ENCODE data around the gene JAZF1. TPM values are rescaled to one million over a fixed set of nuclear protein-coding genes. Genes with fewer than 3 reads are reported as not detected.

The JAZF1 gene
- total and polyA plus RNA-seq, 11 donors: 10.3 to 46.2 (median 26.8) TPM

GRCh38 chr7:28075674-28076358, 104.8 kb downstream of the JAZF1 start:
- no peak for ATAC-seq
- intact Hi-C loops (cut with DNase I): loop anchor here in 2 of 10 donors (5.0 to 10.0 kb wide), 2 partner anchors 879 to 881 kb away; no protein-coding TSS in a partner anchor
- 42 to 62% (median 50%) methylated on average over 3 of the region's 3 CpGs for WGBS, 4 donors

GRCh38 chr7:28072876-28073514, 107.6 kb downstream of the JAZF1 start:
- H3K36me3 ChIP-seq: no peaks in the 10 kb centered on the region
- peaks cover 0 to 53% (median 22%) of the 10 kb centered on the region in 12 donors for H3K4me1 ChIP-seq
- intact Hi-C loops (cut with DNase I): loop anchor here in 1 of 10 donors (10.0 kb wide), 1 partner anchor 878 kb away; no protein-coding TSS in a partner anchor
- ATAC-seq (no peak), DNase-seq (no peak)
- no peaks in the 10 kb centered on the region for H3K9me3 ChIP-seq
- no peak overlapping the region for H3K4me3 ChIP-seq
- no peak overlapping the region for H3K27ac ChIP-seq
- no peaks in the 10 kb centered on the region for H3K27me3 ChIP-seq
- TF ChIP-seq POLR2A (IDR thresholded peaks at IDR 0.05) (no peak), CTCF (IDR thresholded peaks at IDR 0.05) (no peak)
- WGBS, 4 donors: 86 to 92% (median 90%) methylated on average over 8 of the region's 8 CpGs

More at GRCh38 chr7:28075674-28076358, 104.8 kb downstream of the JAZF1 start:
- Histone ChIP-seq H3K9me3 (no peaks in the 10 kb centered on the region), H3K4me1 (peaks cover 0 to 43% (median 23%) of the 10 kb centered on the region in 12 donors), H3K4me3 (no peak overlapping the region), H3K27ac (no peak overlapping the region), H3K36me3 (no peaks in the 10 kb centered on the region), H3K27me3 (no peaks in the 10 kb centered on the region)
- TF ChIP-seq POLR2A (IDR thresholded peaks at IDR 0.05): no peak
- TF ChIP-seq CTCF (IDR thresholded peaks at IDR 0.05): no peak
- no peak for DNase-seq

- intact Hi-C loops (cut with DNase I): loop anchor here in 1 of 10 donors (10.0 kb wide), 1 partner anchor 877 kb away; no protein-coding TSS in a partner anchor
- H3K4me3 ChIP-seq: no peak overlapping the region
- WGBS, 4 donors: 93 to 96% (median 95%) methylated on average over 6 of the region's 6 CpGs
Measured at GRCh38 chr7:28071570-28071969, 109.0 kb downstream of the JAZF1 start.

More at GRCh38 chr7:28071570-28071969, 109.0 kb downstream of the JAZF1 start:
- H3K4me1 ChIP-seq: peaks cover 0 to 43% (median 15%) of the 10 kb centered on the region in 12 donors
- H3K27ac ChIP-seq: peak overlapping the region in 1 of 12 donors; percentile 82
- H3K9me3 ChIP-seq: no peaks in the 10 kb centered on the region
- H3K36me3 ChIP-seq: no peaks in the 10 kb centered on the region
- no peaks in the 10 kb centered on the region for H3K27me3 ChIP-seq
- TF ChIP-seq POLR2A (IDR thresholded peaks at IDR 0.05): no peak
- TF ChIP-seq CTCF (IDR thresholded peaks at IDR 0.05): no peak
- DNase-seq: no peak
- ATAC-seq: no peak
